GM12872 (cell line): ENCODE measurements around the gene TTC7B.

ENCODE experiments used
- TF ChIP-seq, protein P1 (sequence below): IDR thresholded peaks from 3 replicates; pipeline ENCODE4 v1.5.1; 2011; ENCODE audit warnings: low read depth, mild to moderate bottlenecking, low read length, moderate library complexity; ENCODE audit not compliant: insufficient read depth

Gene TTC7B

GRCh38 chr14:90676356-90676755 lies 139.9 kb downstream of the TTC7B start:
- TF ChIP-seq, protein P1, sequence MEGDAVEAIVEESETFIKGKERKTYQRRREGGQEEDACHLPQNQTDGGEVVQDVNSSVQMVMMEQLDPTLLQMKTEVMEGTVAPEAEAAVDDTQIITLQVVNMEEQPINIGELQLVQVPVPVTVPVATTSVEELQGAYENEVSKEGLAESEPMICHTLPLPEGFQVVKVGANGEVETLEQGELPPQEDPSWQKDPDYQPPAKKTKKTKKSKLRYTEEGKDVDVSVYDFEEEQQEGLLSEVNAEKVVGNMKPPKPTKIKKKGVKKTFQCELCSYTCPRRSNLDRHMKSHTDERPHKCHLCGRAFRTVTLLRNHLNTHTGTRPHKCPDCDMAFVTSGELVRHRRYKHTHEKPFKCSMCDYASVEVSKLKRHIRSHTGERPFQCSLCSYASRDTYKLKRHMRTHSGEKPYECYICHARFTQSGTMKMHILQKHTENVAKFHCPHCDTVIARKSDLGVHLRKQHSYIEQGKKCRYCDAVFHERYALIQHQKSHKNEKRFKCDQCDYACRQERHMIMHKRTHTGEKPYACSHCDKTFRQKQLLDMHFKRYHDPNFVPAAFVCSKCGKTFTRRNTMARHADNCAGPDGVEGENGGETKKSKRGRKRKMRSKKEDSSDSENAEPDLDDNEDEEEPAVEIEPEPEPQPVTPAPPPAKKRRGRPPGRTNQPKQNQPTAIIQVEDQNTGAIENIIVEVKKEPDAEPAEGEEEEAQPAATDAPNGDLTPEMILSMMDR: no peak

DNA sequence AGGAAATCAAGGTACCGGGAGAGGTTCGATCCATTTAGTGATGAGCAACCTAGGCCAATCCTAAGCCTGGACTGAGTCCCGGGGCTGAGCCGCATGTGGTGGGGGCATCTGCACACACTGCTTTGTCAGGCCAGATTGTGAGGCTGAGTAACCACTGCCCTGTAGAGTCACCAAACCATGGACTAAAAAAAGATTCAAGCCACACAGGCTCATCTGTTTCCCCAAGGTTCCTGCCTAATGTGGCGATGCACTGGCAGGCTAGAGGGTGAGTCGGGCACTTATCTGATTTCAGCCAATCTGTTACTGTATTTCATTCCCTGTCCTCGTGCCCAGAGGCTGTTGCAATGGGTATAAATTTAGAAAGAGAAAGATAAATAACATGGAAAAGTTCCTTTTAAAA lies 140.8 kb downstream of the TTC7B start:
- TF ChIP-seq, protein P1: no peak

DNA sequence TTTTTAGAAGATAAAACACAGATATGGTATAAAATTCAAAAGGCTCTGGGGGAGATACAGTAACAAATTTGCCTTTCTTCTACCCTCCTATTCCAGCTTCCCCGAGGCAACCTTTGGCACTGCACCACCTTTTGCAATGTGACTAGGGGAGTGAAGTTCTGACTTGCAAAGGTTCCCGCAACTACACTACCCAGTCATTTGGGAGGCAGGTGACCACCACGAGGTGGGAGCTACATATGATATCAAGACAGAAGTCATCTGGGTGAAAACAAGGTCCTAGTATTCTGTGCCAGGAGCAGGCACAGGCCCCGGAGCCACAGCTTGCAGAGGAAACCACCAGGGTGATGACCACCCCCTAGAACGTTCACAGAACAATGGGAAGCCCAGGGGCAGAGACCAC lies 141.5 kb downstream of the TTC7B start:
- TF ChIP-seq, protein P1: no peak

DNA sequence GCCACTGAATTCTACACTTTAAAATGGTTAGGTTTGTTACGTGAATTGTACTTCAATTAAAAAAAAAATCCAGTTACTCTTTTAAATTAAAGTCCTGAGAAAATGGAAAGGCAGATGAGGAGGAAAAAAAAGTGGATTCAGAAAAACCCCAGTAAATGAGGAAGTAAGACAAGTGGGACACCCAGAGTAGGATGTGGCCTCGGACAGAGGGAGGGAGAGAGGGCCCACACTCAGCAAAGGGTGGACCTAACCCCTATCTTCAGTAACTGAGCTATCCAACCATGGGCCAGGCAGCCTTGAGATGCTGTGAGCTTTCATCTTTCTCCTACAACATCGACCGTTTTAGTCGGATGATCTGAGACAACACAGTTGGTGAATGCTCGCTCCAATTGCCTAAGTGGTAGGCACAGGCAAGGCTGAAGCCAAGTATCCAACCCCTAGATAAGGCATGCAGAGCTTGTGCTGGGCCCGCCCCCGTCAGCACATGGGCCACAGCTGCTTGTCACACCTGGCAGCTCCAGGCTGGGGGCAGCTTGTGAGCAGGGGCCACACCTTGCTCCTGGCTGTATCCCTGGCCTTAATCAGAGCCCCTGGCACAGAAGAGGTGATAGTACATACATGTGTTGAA lies 142.1 kb downstream of the TTC7B start:
- TF ChIP-seq, protein P1: no peak

DNA sequence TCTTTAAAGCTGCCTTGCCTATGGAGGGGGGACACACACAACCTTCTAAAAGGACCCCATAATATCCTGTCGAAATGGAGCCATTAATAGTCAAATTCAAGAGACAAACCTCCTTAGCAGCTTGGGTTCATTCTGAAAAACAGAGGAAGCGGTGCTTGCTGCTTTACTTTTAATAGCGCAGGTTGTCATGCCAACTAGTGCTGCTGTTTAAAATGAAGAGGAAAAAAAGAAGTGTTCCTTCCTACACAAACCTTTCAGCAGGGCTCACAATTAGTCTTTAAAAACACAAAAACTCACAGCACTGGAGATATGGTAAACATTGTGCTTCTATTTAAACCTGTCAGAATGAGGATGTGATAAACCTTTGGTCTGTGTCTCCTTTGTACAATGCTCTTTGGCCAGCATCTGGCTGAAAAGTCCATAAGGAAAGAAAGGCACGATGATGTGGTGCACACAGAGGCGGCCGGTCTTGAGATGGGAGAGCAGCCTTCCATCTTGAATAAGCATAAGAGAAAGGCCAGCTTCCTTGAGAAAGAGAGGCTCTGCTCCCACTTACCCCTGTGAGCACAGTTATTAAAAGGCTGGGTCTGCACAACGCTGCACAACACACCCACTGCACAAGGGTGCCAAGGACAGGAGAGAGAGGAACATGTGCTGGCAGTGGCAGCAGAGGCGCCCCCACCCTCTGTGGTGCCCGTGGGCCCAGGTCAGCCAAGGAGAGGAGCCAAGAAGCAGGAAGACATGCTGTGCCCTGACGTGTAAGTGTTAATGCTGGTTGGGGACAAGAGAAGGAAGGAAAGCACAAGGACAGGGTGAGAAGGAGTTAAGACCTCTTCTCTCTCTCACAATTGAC lies 144.6 kb downstream of the TTC7B start:
- TF ChIP-seq, protein P1: no peak

- TF ChIP-seq, protein P1: no peak
Observed at GRCh38 chr14:90669731-90670130, 146.5 kb downstream of the TTC7B start.

DNA sequence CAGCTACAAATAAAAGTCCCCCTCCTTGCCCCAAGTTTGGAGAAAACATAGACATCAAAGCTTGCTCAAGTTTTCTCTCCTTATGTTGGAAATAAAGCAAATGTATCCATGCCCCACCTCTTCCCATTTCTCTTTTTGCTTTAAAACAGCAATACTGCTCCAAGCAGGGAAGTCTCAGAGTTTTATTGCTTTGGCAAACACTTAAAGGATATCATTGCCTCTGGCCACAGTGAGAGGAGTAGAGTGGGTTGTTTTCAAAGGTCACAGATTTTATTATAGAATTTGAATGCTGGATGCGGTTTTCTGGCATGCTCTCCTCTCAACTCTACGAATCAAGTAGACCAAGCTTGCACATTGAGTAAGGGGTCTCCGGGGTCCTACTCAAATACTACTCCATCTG lies 149.7 kb downstream of the TTC7B start:
- TF ChIP-seq, protein P1: no peak
